H1 (cell line): ENCODE measurements around the gene TRIM71. TPM values are rescaled to one million over a fixed set of nuclear protein-coding genes. Genes with fewer than 3 reads are reported as not detected.

Source experiments
- CTCF ChIA-PET: fragments of 300-600 bp; sonication (Branson Sonifier 250); formaldehyde crosslinking; loops from one replicate; lab custom pipeline; 2021; ENCODE audit not compliant: partially characterized antibody; lab: Charles Lee
- POLR2A ChIA-PET: fragments of 300-600 bp; sonication (Branson Sonifier 250); formaldehyde crosslinking; loops from one replicate; lab custom pipeline; 2021; ENCODE audit warnings: inconsistent platforms; ENCODE audit not compliant: partially characterized antibody; lab: Charles Lee
- DNase-seq, 2 experiments: peaks; one replicate each; pipeline versions ENCODE4 v3.0.0 to v3.0.0-alpha.2; 2010 to 2022; ENCODE audit warnings: low spot score in 2 of 2, low read depth in 1 of 2, mixed read lengths in 1 of 2
- FAIRE-seq: peaks from 2 replicates; lab custom pipeline; 2011; peaks lifted over from hg19 to GRCh38; lab: Jason Lieb, UNC
- H2AFZ ChIP-seq: 2 replicates; pipeline ENCODE4 v1.8.1; 2012; ENCODE audit warnings: low read length, inconsistent platforms
- H2AK5ac ChIP-seq: 2 replicates; pipeline ENCODE4 v1.6.1; 2013; ENCODE audit warnings: low read depth, low read length
- H2BK120ac ChIP-seq: replicated peaks from 2 replicates; pipeline ENCODE3; 2013; ENCODE audit warnings: low read depth, low read length, inconsistent platforms
- H2BK12ac ChIP-seq: 2 replicates; pipeline ENCODE4 v1.6.1; 2013; ENCODE audit warnings: low read depth, low read length
- H2BK15ac ChIP-seq: 2 replicates; pipeline ENCODE4 v1.6.1; 2013; ENCODE audit warnings: low read length
- H2BK20ac ChIP-seq: 2 replicates; pipeline ENCODE4 v1.6.1; 2013; ENCODE audit warnings: low read length
- H2BK5ac ChIP-seq: 2 replicates; pipeline ENCODE4 v1.6.1; 2013; ENCODE audit warnings: low read depth, low read length
- H3K14ac ChIP-seq: 2 replicates; pipeline ENCODE4 v1.6.1; 2013; ENCODE audit warnings: inconsistent platforms; ENCODE audit not compliant: insufficient read length
- H3K18ac ChIP-seq: 2 replicates; pipeline ENCODE4 v1.6.1; 2013; ENCODE audit warnings: low read length; ENCODE audit errors: extremely low read depth
- H3K23ac ChIP-seq: 2 replicates; pipeline ENCODE4 v1.6.1; 2013; ENCODE audit warnings: inconsistent platforms; ENCODE audit not compliant: insufficient read length
- H3K23me2 ChIP-seq: 2 replicates; pipeline ENCODE4 v1.6.1; 2013; ENCODE audit warnings: low read depth, low read length
- H3K27ac ChIP-seq: 2 replicates; pipeline ENCODE4 v1.6.1; 2011; ENCODE audit warnings: low read depth, low read length, inconsistent platforms
- H3K27me3 ChIP-seq, 4 experiments: replicated peaks in 1 of 4; 1 replicate in 1 of 4; 2 replicates in 3 of 4; pipeline versions ENCODE4 v1.6.1 to v1.8.1; 2011 to 2013; ENCODE audit warnings: low read length in 3 of 4, mild to moderate bottlenecking in 3 of 4, inconsistent platforms in 2 of 4, mixed read lengths in 2 of 4, moderate library complexity in 1 of 4; ENCODE audit not compliant: control insufficient read depth in 3 of 4, insufficient read depth in 3 of 4; ENCODE audit errors: extremely low read depth in 1 of 4
- H3K36me3 ChIP-seq, 4 experiments: 2 replicates each; pipeline versions ENCODE4 v1.6.1 to v1.8.1; 2011 to 2013; ENCODE audit warnings: mild to moderate bottlenecking in 4 of 4, low read length in 3 of 4, moderate library complexity in 2 of 4, control low read depth in 1 of 4, inconsistent platforms in 1 of 4; ENCODE audit not compliant: insufficient read depth in 4 of 4, control insufficient read depth in 2 of 4
- H3K4ac ChIP-seq: replicated peaks from 2 replicates; pipeline ENCODE3; 2013; ENCODE audit warnings: low read length, low read depth, mixed read lengths, inconsistent platforms; ENCODE audit not compliant: insufficient read length
- H3K4me1 ChIP-seq, 4 experiments: replicated peaks in 1 of 4; 1 replicate in 1 of 4; 2 replicates in 3 of 4; pipeline versions ENCODE4 v1.6.1 to v1.8.1; 2011 to 2013; ENCODE audit warnings: low read length in 3 of 4, inconsistent platforms in 2 of 4, mixed read lengths in 1 of 4; ENCODE audit not compliant: insufficient read depth in 4 of 4, control insufficient read depth in 3 of 4
- H3K4me2 ChIP-seq, 2 experiments: 2 replicates each; pipeline versions ENCODE4 v1.6.1 to v1.8.1; 2011 to 2013; ENCODE audit warnings: low read depth in 2 of 2, low read length in 2 of 2, control low read depth in 1 of 2, inconsistent platforms in 1 of 2, mild to moderate bottlenecking in 1 of 2; ENCODE audit not compliant: insufficient read depth in 1 of 2
- H3K4me3 ChIP-seq, 4 experiments: fragments of 200-600, 300-600 bp in 1 of 4; sonication (generic), shearing (Covaris generic), sonication (Bioruptor Twin) in 1 of 4; 2 replicates each; pipeline versions ENCODE4 v1.5.1 to v1.8.1; 2011 to 2016; ENCODE audit warnings: low read length in 4 of 4, low read depth in 3 of 4, control low read depth in 2 of 4, inconsistent platforms in 2 of 4, mild to moderate bottlenecking in 2 of 4, mixed read lengths in 1 of 4, moderate library complexity in 1 of 4; ENCODE audit not compliant: insufficient read depth in 2 of 4; ENCODE audit errors: extremely low read depth in 1 of 4
- H3K56ac ChIP-seq: replicated peaks from 2 replicates; pipeline ENCODE3; 2013; ENCODE audit warnings: low read depth, mild to moderate bottlenecking, mixed read lengths, low read length, inconsistent platforms; ENCODE audit not compliant: insufficient read length
- H3K79me1 ChIP-seq: 2 replicates; pipeline ENCODE4 v1.6.1; 2013; ENCODE audit warnings: low read depth, low read length, control low read depth
- H3K79me2 ChIP-seq, 2 experiments: 2 replicates each; pipeline versions ENCODE4 v1.6.1 to v1.8.1; 2012 to 2013; ENCODE audit warnings: low read length in 2 of 2, mild to moderate bottlenecking in 2 of 2, inconsistent platforms in 1 of 2; ENCODE audit not compliant: insufficient read depth in 2 of 2, control insufficient read depth in 1 of 2
- H3K9ac ChIP-seq, 4 experiments: replicated peaks in 1 of 4; 1 replicate in 1 of 4; 2 replicates in 3 of 4; pipeline versions ENCODE4 v1.6.1 to v1.8.1; 2011 to 2013; ENCODE audit warnings: low read depth in 3 of 4, low read length in 3 of 4, control low read depth in 2 of 4, mild to moderate bottlenecking in 2 of 4, moderate library complexity in 2 of 4, inconsistent platforms in 1 of 4; ENCODE audit errors: extremely low read depth in 1 of 4
- H3K9me3 ChIP-seq, 2 experiments: 2 replicates each; pipeline versions ENCODE4 v1.6.1 to v1.8.1; 2012 to 2013; ENCODE audit warnings: mild to moderate bottlenecking in 2 of 2, moderate library complexity in 2 of 2, control low read depth in 1 of 2, inconsistent platforms in 1 of 2, low read depth in 1 of 2, low read length in 1 of 2, mixed read lengths in 1 of 2; ENCODE audit not compliant: insufficient read depth in 2 of 2
- H4K20me1 ChIP-seq, 2 experiments: replicated peaks in 1 of 2; 2 replicates each; pipeline versions ENCODE3 to v1.8.1; 2011 to 2013; ENCODE audit warnings: inconsistent platforms in 2 of 2, low read length in 2 of 2, mild to moderate bottlenecking in 1 of 2; ENCODE audit not compliant: insufficient read depth in 2 of 2, control insufficient read depth in 1 of 2
- H4K5ac ChIP-seq: 2 replicates; pipeline ENCODE4 v1.6.1; 2013; ENCODE audit warnings: low read length, low read depth, mixed read lengths, inconsistent platforms; ENCODE audit not compliant: insufficient read length
- H4K8ac ChIP-seq: 2 replicates; pipeline ENCODE4 v1.8.0; 2013; ENCODE audit warnings: mild to moderate bottlenecking, moderate library complexity, low read length, inconsistent platforms; ENCODE audit not compliant: insufficient read depth; ENCODE audit errors: extremely low read depth
- H4K91ac ChIP-seq: replicated peaks from 2 replicates; pipeline ENCODE3; 2013; ENCODE audit warnings: low read length, mixed read lengths, inconsistent platforms; ENCODE audit not compliant: insufficient read length
- BACH1 ChIP-seq: IDR thresholded peaks from 2 replicates; pipeline ENCODE4 v1.6.1; 2012; ENCODE audit warnings: low read length, improper control_type of control experiment
- BCL11A ChIP-seq, 2 experiments: IDR thresholded peaks; one replicate each; pipeline ENCODE4 v1.6.1; 2011; ENCODE audit warnings: low read depth in 2 of 2, low read length in 2 of 2, mild to moderate bottlenecking in 2 of 2
- BRCA1 ChIP-seq: IDR thresholded peaks from 2 replicates; pipeline ENCODE4 v1.6.1; 2012; ENCODE audit warnings: low read depth, low read length, improper control_type of control experiment
- CBX8 ChIP-seq: fragments of 300-800, 300-1000 bp; sonication (generic); IDR thresholded peaks from 2 replicates; pipeline ENCODE4 v1.7.1; 2016; ENCODE audit warnings: low read depth, low read length, borderline replicate concordance
- CTBP2 ChIP-seq: IDR thresholded peaks from 2 replicates; pipeline ENCODE4 v1.7.0; 2011; ENCODE audit warnings: borderline replicate concordance, mild to moderate bottlenecking, moderate library complexity, mixed read lengths, low read length; ENCODE audit not compliant: insufficient read depth, insufficient read length
- FOSL1 ChIP-seq: IDR thresholded peaks from 2 replicates; pipeline ENCODE4 v1.6.1; 2011; ENCODE audit warnings: mild to moderate bottlenecking, low read depth, low read length, moderate library complexity; ENCODE audit not compliant: insufficient read depth
- GTF2F1 ChIP-seq: IDR thresholded peaks from 2 replicates; pipeline ENCODE4 v1.6.1; 2012; ENCODE audit warnings: low read depth, low read length, improper control_type of control experiment, borderline replicate concordance
- JUN ChIP-seq: IDR thresholded peaks from 2 replicates; pipeline ENCODE4 v1.6.1; 2011; ENCODE audit warnings: low read depth, mild to moderate bottlenecking, improper control_type of control experiment, low read length
- KDM5A ChIP-seq: fragments of 200-600 bp; IDR thresholded peaks from 2 replicates; pipeline ENCODE4 v1.7.1; 2012; ENCODE audit warnings: mild to moderate bottlenecking, low read length, inconsistent platforms, mixed read lengths
- SAP30 ChIP-seq: fragments of 300-600 bp; sonication (generic); IDR thresholded peaks from 2 replicates; pipeline ENCODE4 v1.7.1; 2012; ENCODE audit warnings: low read length, moderate library complexity, mild to moderate bottlenecking, inconsistent platforms; ENCODE audit not compliant: insufficient read depth, insufficient replicate concordance
- SP2 ChIP-seq: IDR thresholded peaks from 2 replicates; pipeline ENCODE4 v1.6.1; 2012; ENCODE audit warnings: mild to moderate bottlenecking, low read length, inconsistent platforms
- SUZ12 ChIP-seq: fragments of 200-600 bp; sonication (generic); IDR thresholded peaks from 2 replicates; pipeline ENCODE4 v1.6.1; 2012; ENCODE audit warnings: mild to moderate bottlenecking, inconsistent platforms, low read length, moderate library complexity, mixed read lengths
- whole genome bisulfite sequencing, 2 experiments: shearing (Covaris generic) in 1 of 2; methylation state at CpG; one replicate each; pipeline versions ENCODE4 v1.1.6 to v1.1.7; 2013 to 2015; ENCODE audit warnings: low lambda C conversion rate in 2 of 2, mixed read lengths in 2 of 2, inconsistent platforms in 1 of 2, low coverage in 1 of 2, missing lambda C conversion rate in 1 of 2; ENCODE audit not compliant: insufficient replicate concordance in 2 of 2, insufficient coverage in 1 of 2, insufficient read length in 1 of 2; ENCODE audit errors: extremely low coverage in 1 of 2, missing lambda C conversion rate in 1 of 2; 5-methylcytosine and 5-hydroxymethylcytosine counted together
- polyA plus RNA-seq, 7 experiments: library from polyadenylated mRNA; depleted of rRNA in 3 of 7; stranded (reverse) in 5 of 7; unstranded in 2 of 7; fragments of >200 nt in 5 of 7; fragments of 200-250 nt in 2 of 7; gene quantifications; 1 replicate in 5 of 7; 2 replicates in 1 of 7; 4 replicates in 1 of 7; pipeline versions ENCODE4 v1.2.1 to v1.2.3, GENCODE V29; 2011 to 2013; ENCODE audit warnings: missing spikeins in 2 of 7, mixed read lengths in 2 of 7
- total RNA-seq: library from RNA; stranded (reverse); fragmentation: NEBNext Ultra II Directional; extraction: Animal tissue kit (Norgen Biotek cat#: 25700); gene quantifications from 2 replicates; pipeline ENCODE4 v1.2.1, GENCODE V29; 2021
- TF ChIP-seq, protein P1 (sequence below): IDR thresholded peaks from 2 replicates; pipeline ENCODE4 v1.6.1; 2011; ENCODE audit warnings: low read length, improper control_type of control experiment

TRIM71 gene
- total and polyA plus RNA-seq, 2 of the 8 experiments (the other 6 are each of a cell fraction or from before 2014, with no cell fraction given), result 53.7 to 293 TPM

DNA sequence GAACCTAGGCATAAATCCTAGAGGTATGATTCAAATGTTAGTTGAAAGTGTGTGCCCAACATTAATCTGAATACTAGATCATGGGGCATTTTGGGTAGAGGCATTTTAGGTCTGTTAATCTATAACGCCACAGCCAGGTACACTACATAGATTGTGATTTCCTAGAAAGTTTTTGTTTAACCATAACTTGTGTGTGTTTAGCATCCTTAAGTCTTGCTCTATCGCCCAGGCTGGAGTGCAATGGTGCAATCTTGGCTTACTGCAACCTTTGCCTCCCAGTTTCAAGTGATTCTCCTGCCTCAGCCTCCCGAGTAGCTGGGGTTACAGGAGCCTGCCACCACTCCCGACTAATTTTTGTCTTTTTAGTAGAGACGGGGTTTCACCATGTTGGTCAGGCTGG, 59.1 kb downstream of the TRIM71 start:
- no peak overlapping the region for H2BK5ac ChIP-seq
- no peak overlapping the region for H2AFZ ChIP-seq
- no peak overlapping the region for H3K18ac ChIP-seq
- no peaks in the 10 kb centered on the region for H3K9me3 ChIP-seq
- DNase-seq (no peak), FAIRE-seq (no peak)
- no peak overlapping the region for H2BK15ac ChIP-seq
- 95% methylated on average over 5 of the region's 5 CpGs; no CpG with 5 or more reads in 1 of the 2 experiments for WGBS, 2 experiments
- no peak overlapping the region for H3K4ac ChIP-seq
- POLR2A ChIA-PET, result interaction anchor here (0.6 to 3.4 kb wide), 5 partner anchors 11 to 60 kb away, joined by 3 to 12 read pairs (median 5); no protein-coding TSS in a partner anchor
- H3K79me2 ChIP-seq, result peaks cover 58 to 100% of the 10 kb centered on the region in 2 experiments
- no peak overlapping the region for H3K23ac ChIP-seq
- H2AK5ac ChIP-seq, result no peak overlapping the region
- no peak overlapping the region for H3K4me3 ChIP-seq
- H3K23me2 ChIP-seq, result no peaks in the 10 kb centered on the region
- H4K5ac ChIP-seq, result no peak overlapping the region
- H4K91ac ChIP-seq, result no peak overlapping the region
- H3K79me1 ChIP-seq, result peaks cover 20% of the 10 kb centered on the region
- no peak overlapping the region for H3K4me2 ChIP-seq
- H3K9ac ChIP-seq, result no peak overlapping the region
- CTCF ChIA-PET, result interaction anchor here (2.6 kb wide), 1 partner anchor 57 kb away, joined by 10 read pairs; no protein-coding TSS in a partner anchor
- no peak overlapping the region for H2BK20ac ChIP-seq
- no peak overlapping the region for H2BK12ac ChIP-seq
- no peak overlapping the region for H3K14ac ChIP-seq
- H3K56ac ChIP-seq, result no peak overlapping the region
- H3K4me1 ChIP-seq, result peaks cover 9 to 34% (median 24%) of the 10 kb centered on the region in 4 experiments
- H3K27ac ChIP-seq, result no peak overlapping the region
- no peak overlapping the region for H2BK120ac ChIP-seq
- H4K8ac ChIP-seq, result no peak overlapping the region
- peaks cover 11 to 85% (median 40%) of the 10 kb centered on the region in 4 experiments for H3K36me3 ChIP-seq
- H4K20me1 ChIP-seq, result peaks cover 49 to 57% of the 10 kb centered on the region in 2 experiments
- no peaks in the 10 kb centered on the region for H3K27me3 ChIP-seq
- TF ChIP-seq BACH1 (no peak), BCL11A (IDR thresholded peaks at IDR 0.05; ENCODE audit: low read depth in 2 of 2, low read length in 2 of 2) (no peak), BRCA1 (no peak), SUZ12 (no peak), SAP30 (no peak), SP2 (no peak), CTBP2 (no peak), GTF2F1 (no peak), KDM5A (no peak), FOSL1 (no peak), CBX8 (no peak), JUN (no peak)
- TF ChIP-seq, protein P1, sequence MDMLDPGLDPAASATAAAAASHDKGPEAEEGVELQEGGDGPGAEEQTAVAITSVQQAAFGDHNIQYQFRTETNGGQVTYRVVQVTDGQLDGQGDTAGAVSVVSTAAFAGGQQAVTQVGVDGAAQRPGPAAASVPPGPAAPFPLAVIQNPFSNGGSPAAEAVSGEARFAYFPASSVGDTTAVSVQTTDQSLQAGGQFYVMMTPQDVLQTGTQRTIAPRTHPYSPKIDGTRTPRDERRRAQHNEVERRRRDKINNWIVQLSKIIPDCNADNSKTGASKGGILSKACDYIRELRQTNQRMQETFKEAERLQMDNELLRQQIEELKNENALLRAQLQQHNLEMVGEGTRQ, result no peak
